H1 (cell line): ENCODE data around the gene HHIP.

Source experiments
- CTCF ChIP-seq, 3 experiments: IDR thresholded peaks; 1 replicate in 2 of 3; 2 replicates in 1 of 3; pipeline versions ENCODE4 v1.5.1 to v1.6.1; 2011; ENCODE audit warnings: low read length in 3 of 3, mild to moderate bottlenecking in 3 of 3, inconsistent platforms in 2 of 3, low read depth in 1 of 3, moderate library complexity in 1 of 3; ENCODE audit not compliant: insufficient read depth in 1 of 3; ENCODE audit errors: control extremely low read depth in 1 of 3
- EGR1 ChIP-seq: IDR thresholded peaks from 2 replicates; pipeline ENCODE4 v1.6.1; 2011; ENCODE audit warnings: low read depth, low read length, borderline replicate concordance
- POLR2A ChIP-seq, 2 experiments: IDR thresholded peaks; 1 replicate in 1 of 2; 2 replicates in 1 of 2; pipeline ENCODE4 v1.6.1; 2011; ENCODE audit warnings: low read depth in 2 of 2, low read length in 2 of 2, mild to moderate bottlenecking in 2 of 2; ENCODE audit errors: control extremely low read depth in 1 of 2

- TF ChIP-seq POLR2A (IDR thresholded peaks at IDR 0.05; ENCODE audit: control extremely low read depth in 1 of 2, low read depth in 2 of 2, low read length in 2 of 2): no peak
- TF ChIP-seq EGR1: no peak
- TF ChIP-seq CTCF (IDR thresholded peaks at IDR 0.05; ENCODE audit: control extremely low read depth in 1 of 3, insufficient read depth in 1 of 3, low read depth in 1 of 3, low read length in 3 of 3): no peak
Observed at GRCh38 chr4:144688035-144688569, 42.1 kb downstream of the HHIP start.
